ENCODE measurements around the gene ZNF385C. TPM values are rescaled to one million over a fixed set of nuclear protein-coding genes. Genes with fewer than 3 reads are reported as not detected.

The ZNF385C gene
- polyA plus RNA-seq, 2 donors = 0.12 to 0.24 TPM

GRCh38 chr17:42081516-42082129, 16.6 kb downstream of the ZNF385C start:
- H3K4me1 ChIP-seq (ENCODE audit: control insufficient read depth in 2 of 2, insufficient read depth in 2 of 2, low read length in 1 of 2) = no peaks in the 10 kb centered on the region
- H3K4me3 ChIP-seq (ENCODE audit: low read depth in 1 of 2, low read length in 2 of 2) = no peak overlapping the region
- no peak overlapping the region for H3K27ac ChIP-seq (ENCODE audit: low read depth in 2 of 2, low read length in 1 of 2)
- no peaks in the 10 kb centered on the region for H3K9me3 ChIP-seq (ENCODE audit: control insufficient read depth in 2 of 2, insufficient read depth in 1 of 2, low read depth in 1 of 2, low read length in 1 of 2)
- H3K36me3 ChIP-seq (ENCODE audit: control insufficient read depth in 2 of 2, insufficient read depth in 2 of 2, low read length in 1 of 2) = no peaks in the 10 kb centered on the region
- WGBS, 2 donors = 72 to 75% methylated on average over 9 of the region's 9 CpGs
- H3K27me3 ChIP-seq (ENCODE audit: control insufficient read depth in 1 of 2, insufficient read depth in 2 of 2, low read length in 2 of 2) = no peaks in the 10 kb centered on the region

GRCh38 chr17:42079541-42079940, 18.7 kb downstream of the ZNF385C start:
- no peaks in the 10 kb centered on the region for H3K27me3 ChIP-seq (ENCODE audit: control insufficient read depth in 1 of 2, insufficient read depth in 2 of 2, low read length in 2 of 2)
- 80 to 82% methylated on average over 2 of the region's 2 CpGs for WGBS, 2 donors
- no peaks in the 10 kb centered on the region for H3K9me3 ChIP-seq (ENCODE audit: control insufficient read depth in 2 of 2, insufficient read depth in 1 of 2, low read depth in 1 of 2, low read length in 1 of 2)
- H3K36me3 ChIP-seq (ENCODE audit: control insufficient read depth in 2 of 2, insufficient read depth in 2 of 2, low read length in 1 of 2) = no peaks in the 10 kb centered on the region
- H3K4me1 ChIP-seq (ENCODE audit: control insufficient read depth in 2 of 2, insufficient read depth in 2 of 2, low read length in 1 of 2) = no peaks in the 10 kb centered on the region
- no peak overlapping the region for H3K4me3 ChIP-seq (ENCODE audit: low read depth in 1 of 2, low read length in 2 of 2)
- H3K27ac ChIP-seq (ENCODE audit: low read depth in 2 of 2, low read length in 1 of 2) = no peak overlapping the region

GRCh38 chr17:42078396-42079043, 19.8 kb downstream of the ZNF385C start:
- no peaks in the 10 kb centered on the region for H3K36me3 ChIP-seq (ENCODE audit: control insufficient read depth in 2 of 2, insufficient read depth in 2 of 2, low read length in 1 of 2)
- WGBS, 2 donors = 68 to 75% methylated on average over 8 of the region's 8 CpGs
- no peaks in the 10 kb centered on the region for H3K27me3 ChIP-seq (ENCODE audit: control insufficient read depth in 1 of 2, insufficient read depth in 2 of 2, low read length in 2 of 2)

DNA sequence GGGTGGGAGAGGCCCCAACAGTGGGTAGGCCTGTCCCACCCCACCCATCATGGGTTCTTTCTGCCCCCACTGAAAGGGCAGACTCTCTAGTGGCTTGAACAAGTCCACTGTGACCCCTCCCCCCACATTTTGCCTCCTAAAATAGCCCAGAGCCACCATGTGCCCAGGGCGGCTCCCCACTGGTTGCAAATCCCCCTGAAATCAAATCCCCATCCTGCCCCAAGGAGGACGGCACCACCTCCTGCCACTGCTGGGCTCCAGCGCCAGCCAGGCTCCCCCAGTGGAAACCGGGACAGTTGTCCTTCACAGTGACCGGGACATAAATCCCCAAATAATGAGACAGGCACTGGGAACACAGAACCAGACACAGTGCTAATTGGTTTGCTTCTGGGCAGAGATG, 20.5 kb downstream of the ZNF385C start:
- 92 to 93% methylated on average over 5 of the region's 5 CpGs for WGBS, 2 donors
- no peaks in the 10 kb centered on the region for H3K4me1 ChIP-seq (ENCODE audit: control insufficient read depth in 2 of 2, insufficient read depth in 2 of 2, low read length in 1 of 2)
- H3K9me3 ChIP-seq (ENCODE audit: control insufficient read depth in 2 of 2, insufficient read depth in 1 of 2, low read depth in 1 of 2, low read length in 1 of 2) = no peaks in the 10 kb centered on the region
- H3K4me3 ChIP-seq (ENCODE audit: low read depth in 1 of 2, low read length in 2 of 2) = no peak overlapping the region
- H3K27ac ChIP-seq (ENCODE audit: low read depth in 2 of 2, low read length in 1 of 2) = no peak overlapping the region
- no peaks in the 10 kb centered on the region for H3K27me3 ChIP-seq (ENCODE audit: control insufficient read depth in 1 of 2, insufficient read depth in 2 of 2, low read length in 2 of 2)
- H3K36me3 ChIP-seq (ENCODE audit: control insufficient read depth in 2 of 2, insufficient read depth in 2 of 2, low read length in 1 of 2) = no peaks in the 10 kb centered on the region

More at GRCh38 chr17:42078396-42079043, 19.8 kb downstream of the ZNF385C start:
- Histone ChIP-seq H3K4me3 (ENCODE audit: low read depth in 1 of 2, low read length in 2 of 2) (no peak overlapping the region), H3K9me3 (ENCODE audit: control insufficient read depth in 2 of 2, insufficient read depth in 1 of 2, low read depth in 1 of 2, low read length in 1 of 2) (no peaks in the 10 kb centered on the region), H3K4me1 (ENCODE audit: control insufficient read depth in 2 of 2, insufficient read depth in 2 of 2, low read length in 1 of 2) (no peaks in the 10 kb centered on the region), H3K27ac (ENCODE audit: low read depth in 2 of 2, low read length in 1 of 2) (no peak overlapping the region)

DNA sequence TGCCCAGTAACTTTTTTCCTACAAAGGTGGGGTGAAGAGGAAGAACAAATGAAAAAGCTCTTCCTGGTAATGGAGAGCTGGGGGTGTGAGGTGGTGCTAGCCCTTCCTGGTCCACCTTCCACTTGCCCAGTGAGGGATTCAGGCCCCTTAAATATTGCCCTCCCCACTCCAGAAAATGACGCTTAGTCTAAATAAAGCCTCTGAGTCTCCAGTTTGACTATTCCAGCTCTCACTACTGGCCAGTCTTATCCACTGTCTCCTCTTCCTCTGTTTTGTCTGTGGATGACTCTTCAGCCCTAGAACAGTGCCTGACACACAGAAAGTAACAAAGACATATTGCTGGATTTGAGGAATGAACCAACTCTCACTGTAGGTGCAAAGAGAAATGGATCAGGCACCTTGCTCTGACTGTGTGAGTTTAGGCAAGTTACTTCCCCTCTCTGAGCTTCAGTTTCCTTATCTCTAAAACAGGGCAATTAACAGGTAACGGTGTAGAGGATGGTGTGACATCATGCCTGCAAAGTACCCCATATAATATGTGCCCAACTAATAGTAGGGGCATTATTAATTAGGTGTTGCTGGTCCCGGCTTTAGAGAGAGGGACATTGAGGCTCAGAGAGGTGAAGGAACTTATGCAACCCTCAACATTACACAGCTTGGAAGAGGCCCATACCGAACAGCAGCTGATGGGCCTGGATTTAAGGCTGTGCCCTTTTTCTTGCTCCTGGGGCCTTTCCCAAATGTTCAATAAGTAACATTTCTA, 21.3 kb downstream of the ZNF385C start:
- H3K27ac ChIP-seq (ENCODE audit: low read depth in 2 of 2, low read length in 1 of 2) = no peak overlapping the region
- H3K9me3 ChIP-seq (ENCODE audit: control insufficient read depth in 2 of 2, insufficient read depth in 1 of 2, low read depth in 1 of 2, low read length in 1 of 2) = no peaks in the 10 kb centered on the region
- no peak overlapping the region for H3K4me3 ChIP-seq (ENCODE audit: low read depth in 1 of 2, low read length in 2 of 2)
- 81 to 85% methylated on average over 4 of the region's 4 CpGs for WGBS, 2 donors
- no peaks in the 10 kb centered on the region for H3K27me3 ChIP-seq (ENCODE audit: control insufficient read depth in 1 of 2, insufficient read depth in 2 of 2, low read length in 2 of 2)
- H3K4me1 ChIP-seq (ENCODE audit: control insufficient read depth in 2 of 2, insufficient read depth in 2 of 2, low read length in 1 of 2) = peaks cover 0 to 3% of the 10 kb centered on the region in 2 donors
- no peaks in the 10 kb centered on the region for H3K36me3 ChIP-seq (ENCODE audit: control insufficient read depth in 2 of 2, insufficient read depth in 2 of 2, low read length in 1 of 2)

- H3K36me3 ChIP-seq (ENCODE audit: control insufficient read depth in 2 of 2, insufficient read depth in 2 of 2, low read length in 1 of 2) = no peaks in the 10 kb centered on the region
- no peak overlapping the region for H3K4me3 ChIP-seq (ENCODE audit: low read depth in 1 of 2, low read length in 2 of 2)
- H3K27ac ChIP-seq (ENCODE audit: low read depth in 2 of 2, low read length in 1 of 2) = no peak overlapping the region
- H3K27me3 ChIP-seq (ENCODE audit: control insufficient read depth in 1 of 2, insufficient read depth in 2 of 2, low read length in 2 of 2) = peaks cover 0 to 9% of the 10 kb centered on the region in 2 donors
- H3K9me3 ChIP-seq (ENCODE audit: control insufficient read depth in 2 of 2, insufficient read depth in 1 of 2, low read depth in 1 of 2, low read length in 1 of 2) = no peaks in the 10 kb centered on the region
- WGBS, 2 donors = 54 to 66% methylated on average over 6 of the region's 6 CpGs
- H3K4me1 ChIP-seq (ENCODE audit: control insufficient read depth in 2 of 2, insufficient read depth in 2 of 2, low read length in 1 of 2) = peaks cover 0 to 3% of the 10 kb centered on the region in 2 donors
Observed at GRCh38 chr17:42075789-42076188, 22.5 kb downstream of the ZNF385C start.

- Histone ChIP-seq H3K9me3 (ENCODE audit: control insufficient read depth in 2 of 2, insufficient read depth in 1 of 2, low read depth in 1 of 2, low read length in 1 of 2) (no peaks in the 10 kb centered on the region), H3K4me1 (ENCODE audit: control insufficient read depth in 2 of 2, insufficient read depth in 2 of 2, low read length in 1 of 2) (peaks cover 3% of the 10 kb centered on the region in 2 donors), H3K36me3 (ENCODE audit: control insufficient read depth in 2 of 2, insufficient read depth in 2 of 2, low read length in 1 of 2) (no peaks in the 10 kb centered on the region), H3K27ac (ENCODE audit: low read depth in 2 of 2, low read length in 1 of 2) (no peak overlapping the region), H3K4me3 (ENCODE audit: low read depth in 1 of 2, low read length in 2 of 2) (peak overlapping the region in 1 of 2 donors; percentile 26), H3K27me3 (ENCODE audit: control insufficient read depth in 1 of 2, insufficient read depth in 2 of 2, low read length in 2 of 2) (peaks cover 0 to 9% of the 10 kb centered on the region in 2 donors)
- 11 to 12% methylated on average over 55 to 67 of the region's 67 CpGs for WGBS, 2 donors
Observed at GRCh38 chr17:42072323-42073187, 25.7 kb downstream of the ZNF385C start.

DNA sequence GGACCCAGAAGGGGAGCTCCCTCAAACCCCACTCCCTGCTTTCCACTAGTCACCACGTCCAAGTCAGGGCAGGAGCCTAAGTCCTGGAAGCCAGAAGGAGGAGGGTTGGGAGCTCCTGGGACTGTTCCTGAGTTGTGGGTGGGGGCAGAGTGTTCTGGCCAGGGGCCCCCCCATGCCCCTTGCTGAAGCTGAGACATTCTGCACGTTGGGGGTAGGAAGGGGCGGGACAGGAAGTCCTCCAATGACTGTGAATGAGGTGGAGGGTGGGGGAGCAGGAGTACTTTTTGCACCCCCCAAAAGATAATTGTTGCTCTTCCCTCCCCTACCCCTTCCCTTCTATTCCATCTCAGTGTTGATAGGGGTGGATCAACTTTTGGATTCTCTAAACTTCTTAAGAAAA, 26.5 kb downstream of the ZNF385C start:
- no peaks in the 10 kb centered on the region for H3K36me3 ChIP-seq (ENCODE audit: control insufficient read depth in 2 of 2, insufficient read depth in 2 of 2, low read length in 1 of 2)
- peaks cover 3% of the 10 kb centered on the region in 2 donors for H3K4me1 ChIP-seq (ENCODE audit: control insufficient read depth in 2 of 2, insufficient read depth in 2 of 2, low read length in 1 of 2)
- H3K27ac ChIP-seq (ENCODE audit: low read depth in 2 of 2, low read length in 1 of 2) = no peak overlapping the region
- WGBS, 2 donors = 24 to 49% methylated on average over 3 of the region's 3 CpGs
- no peak overlapping the region for H3K4me3 ChIP-seq (ENCODE audit: low read depth in 1 of 2, low read length in 2 of 2)
- peaks cover 0 to 9% of the 10 kb centered on the region in 2 donors for H3K27me3 ChIP-seq (ENCODE audit: control insufficient read depth in 1 of 2, insufficient read depth in 2 of 2, low read length in 2 of 2)
- no peaks in the 10 kb centered on the region for H3K9me3 ChIP-seq (ENCODE audit: control insufficient read depth in 2 of 2, insufficient read depth in 1 of 2, low read depth in 1 of 2, low read length in 1 of 2)

DNA sequence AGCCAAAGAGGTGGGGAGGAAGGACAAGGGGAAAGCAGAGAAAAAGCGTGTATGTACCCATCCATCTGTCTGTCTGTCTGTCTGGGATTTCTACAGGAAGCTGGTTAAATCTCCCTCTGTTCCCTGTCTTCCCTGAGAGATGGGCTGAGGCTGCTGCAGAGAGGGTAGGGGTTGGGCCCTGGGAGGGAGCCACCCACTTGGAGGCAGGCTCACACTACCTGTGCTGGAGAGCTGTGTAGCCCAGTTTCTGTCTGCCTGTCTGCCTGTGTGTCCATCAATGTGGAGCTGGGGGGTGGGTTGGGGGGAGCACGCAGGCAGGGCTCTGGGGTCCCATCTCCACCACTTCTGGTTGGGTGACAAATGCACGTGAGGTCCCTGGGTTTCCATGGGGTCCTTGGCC, 29.3 kb downstream of the ZNF385C start:
- H3K4me1 ChIP-seq (ENCODE audit: control insufficient read depth in 2 of 2, insufficient read depth in 2 of 2, low read length in 1 of 2) = peaks cover 3% of the 10 kb centered on the region in 2 donors
- H3K4me3 ChIP-seq (ENCODE audit: low read depth in 1 of 2, low read length in 2 of 2) = no peak overlapping the region
- no peaks in the 10 kb centered on the region for H3K9me3 ChIP-seq (ENCODE audit: control insufficient read depth in 2 of 2, insufficient read depth in 1 of 2, low read depth in 1 of 2, low read length in 1 of 2)
- peaks cover 0 to 9% of the 10 kb centered on the region in 2 donors for H3K27me3 ChIP-seq (ENCODE audit: control insufficient read depth in 1 of 2, insufficient read depth in 2 of 2, low read length in 2 of 2)
- H3K27ac ChIP-seq (ENCODE audit: low read depth in 2 of 2, low read length in 1 of 2) = no peak overlapping the region
- WGBS, 2 donors = 71 to 77% methylated on average over 3 of the region's 3 CpGs
- H3K36me3 ChIP-seq (ENCODE audit: control insufficient read depth in 2 of 2, insufficient read depth in 2 of 2, low read length in 1 of 2) = no peaks in the 10 kb centered on the region

Data from esophagus (tissue), 2 donors.